SK-N-MC (cell line): ENCODE results near the gene JADE2.

Source experiments
- EZH2 ChIP-seq: fragments of 200-600 bp; sonication (generic); IDR thresholded peaks from one replicate; pipeline ENCODE4 v1.6.1; 2017; ENCODE audit warnings: antibody characterized with exemption
- POLR2AphosphoS5 ChIP-seq: IDR thresholded peaks from 2 replicates; pipeline ENCODE4 v1.6.1; 2012; ENCODE audit warnings: mild to moderate bottlenecking, low read depth, low read length, borderline replicate concordance

DNA sequence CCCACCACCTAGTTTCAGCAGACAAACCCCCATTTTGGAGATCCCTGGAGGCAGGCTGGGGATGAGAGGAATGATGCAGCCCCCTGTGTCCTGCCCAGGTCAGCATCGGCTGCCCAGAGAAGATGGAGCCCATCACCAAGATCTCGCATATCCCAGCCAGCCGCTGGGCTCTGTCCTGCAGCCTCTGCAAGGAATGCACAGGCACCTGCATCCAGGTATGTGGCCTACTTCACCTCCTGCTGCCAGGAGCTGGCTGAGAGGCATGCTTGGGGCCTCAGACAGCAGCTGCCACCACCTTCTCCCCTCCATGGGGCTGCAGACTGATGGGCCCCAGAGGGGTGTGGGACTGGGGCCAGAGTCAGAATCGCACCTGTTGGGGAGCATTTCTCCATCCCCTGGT is 38.9 kb downstream of the JADE2 start:
- TF ChIP-seq POLR2AphosphoS5 = no peak
- TF ChIP-seq EZH2 = no peak
